ENCODE data around the gene CLEC16A.
"Not testable (repeated sequence)": the region's sequence is repeated elsewhere in the genome, so short reads cannot be mapped to it uniquely, and the experiment has no call there.

The CLEC16A gene

GRCh38 chr16:11100239-11100750, 155.9 kb downstream of the CLEC16A start:
- peak; percentile 57 for FAIRE-seq
- DNase-seq (ENCODE audit: insufficient read length, low spot score) = no peak
- TF ChIP-seq POLR2AphosphoS5 (IDR thresholded peaks at IDR 0.05; ENCODE audit: low read depth, low read length) (no peak), POLR2A (IDR thresholded peaks at IDR 0.05; ENCODE audit: low read depth, low read length) (no peak), POU2F2 (IDR thresholded peaks at IDR 0.05; ENCODE audit: low read depth, low read length) (no peak), SPI1 (IDR thresholded peaks at IDR 0.05; ENCODE audit: low read depth, low read length) (no peak), TAF1 (IDR thresholded peaks at IDR 0.05; ENCODE audit: low read depth, low read length) (no peak), PAX5 (IDR thresholded peaks at IDR 0.05; ENCODE audit: insufficient read depth, low read length, severe bottlenecking) (no peak)

- FAIRE-seq = no peak
- TF ChIP-seq PAX5 (IDR thresholded peaks at IDR 0.05; ENCODE audit: insufficient read depth, low read length, severe bottlenecking) = no peak
- no peak for TF ChIP-seq POLR2A (IDR thresholded peaks at IDR 0.05; ENCODE audit: low read depth, low read length)
- TF ChIP-seq TAF1 (IDR thresholded peaks at IDR 0.05; ENCODE audit: low read depth, low read length) = no peak
- TF ChIP-seq POU2F2 (IDR thresholded peaks at IDR 0.05; ENCODE audit: low read depth, low read length) = no peak
- no peak for TF ChIP-seq POLR2AphosphoS5 (IDR thresholded peaks at IDR 0.05; ENCODE audit: low read depth, low read length)
- TF ChIP-seq SPI1 (IDR thresholded peaks at IDR 0.05; ENCODE audit: low read depth, low read length) = no peak
These were observed 156.9 kb downstream of the CLEC16A start for GRCh38 chr16:11101283-11101682.

GRCh38 chr16:11101695-11102522, 157.5 kb downstream of the CLEC16A start:
- no peak for TF ChIP-seq POU2F2 (IDR thresholded peaks at IDR 0.05; ENCODE audit: low read depth, low read length)
- TF ChIP-seq SPI1 (IDR thresholded peaks at IDR 0.05; ENCODE audit: low read depth, low read length) = no peak
- no peak for TF ChIP-seq PAX5 (IDR thresholded peaks at IDR 0.05; ENCODE audit: insufficient read depth, low read length, severe bottlenecking)
- TF ChIP-seq POLR2A (IDR thresholded peaks at IDR 0.05; ENCODE audit: low read depth, low read length) = no peak
- TF ChIP-seq TAF1 (IDR thresholded peaks at IDR 0.05; ENCODE audit: low read depth, low read length) = no peak
- TF ChIP-seq POLR2AphosphoS5 (IDR thresholded peaks at IDR 0.05; ENCODE audit: low read depth, low read length) = no peak
- FAIRE-seq (no peak), DNase-seq (ENCODE audit: insufficient read length, low spot score) (no peak)

More at GRCh38 chr16:11101283-11101682, 156.9 kb downstream of the CLEC16A start:
- no peak for DNase-seq (ENCODE audit: insufficient read length, low spot score)

GRCh38 chr16:11102523-11102898, 158.1 kb downstream of the CLEC16A start:
- FAIRE-seq (no peak), DNase-seq (ENCODE audit: insufficient read length, low spot score) (no peak)
- TF ChIP-seq POLR2AphosphoS5 (IDR thresholded peaks at IDR 0.05; ENCODE audit: low read depth, low read length) (no peak), POU2F2 (IDR thresholded peaks at IDR 0.05; ENCODE audit: low read depth, low read length) (no peak), TAF1 (IDR thresholded peaks at IDR 0.05; ENCODE audit: low read depth, low read length) (no peak), PAX5 (IDR thresholded peaks at IDR 0.05; ENCODE audit: insufficient read depth, low read length, severe bottlenecking) (no peak), POLR2A (IDR thresholded peaks at IDR 0.05; ENCODE audit: low read depth, low read length) (no peak), SPI1 (IDR thresholded peaks at IDR 0.05; ENCODE audit: low read depth, low read length) (no peak)

GRCh38 chr16:11103301-11103700, 158.9 kb downstream of the CLEC16A start:
- not testable (repeated sequence) for DNase-seq (ENCODE audit: insufficient read length, low spot score); FAIRE-seq

GRCh38 chr16:11104168-11105037, 160.0 kb downstream of the CLEC16A start:
- no peak for TF ChIP-seq PAX5 (IDR thresholded peaks at IDR 0.05; ENCODE audit: insufficient read depth, low read length, severe bottlenecking)
- TF ChIP-seq SPI1 (IDR thresholded peaks at IDR 0.05; ENCODE audit: low read depth, low read length) = no peak
- TF ChIP-seq POLR2AphosphoS5 (IDR thresholded peaks at IDR 0.05; ENCODE audit: low read depth, low read length) = no peak
- no peak for TF ChIP-seq POLR2A (IDR thresholded peaks at IDR 0.05; ENCODE audit: low read depth, low read length)
- no peak for TF ChIP-seq POU2F2 (IDR thresholded peaks at IDR 0.05; ENCODE audit: low read depth, low read length)
- no peak for TF ChIP-seq TAF1 (IDR thresholded peaks at IDR 0.05; ENCODE audit: low read depth, low read length)
- FAIRE-seq = no peak
- DNase-seq (ENCODE audit: insufficient read length, low spot score) = no peak

- TF ChIP-seq SPI1 (IDR thresholded peaks at IDR 0.05; ENCODE audit: low read depth, low read length) (peak; percentile 20; the same call in 1 of the 2 replicates), PAX5 (IDR thresholded peaks at IDR 0.05; ENCODE audit: insufficient read depth, low read length, severe bottlenecking) (no peak), POLR2AphosphoS5 (IDR thresholded peaks at IDR 0.05; ENCODE audit: low read depth, low read length) (peak; percentile 56; the same call in 1 of the 2 replicates), POLR2A (IDR thresholded peaks at IDR 0.05; ENCODE audit: low read depth, low read length) (peak; percentile 35; the same call in 1 of the 2 replicates), TAF1 (IDR thresholded peaks at IDR 0.05; ENCODE audit: low read depth, low read length) (peak; percentile 17; the same call in 1 of the 2 replicates), POU2F2 (IDR thresholded peaks at IDR 0.05; ENCODE audit: low read depth, low read length) (peak; percentile 98)
- FAIRE-seq (peak; percentile 90), DNase-seq (ENCODE audit: insufficient read length, low spot score) (no peak)
These were observed 160.9 kb downstream of the CLEC16A start for GRCh38 chr16:11105038-11105903.

- TF ChIP-seq POLR2AphosphoS5 (IDR thresholded peaks at IDR 0.05; ENCODE audit: low read depth, low read length) = no peak
- no peak for TF ChIP-seq SPI1 (IDR thresholded peaks at IDR 0.05; ENCODE audit: low read depth, low read length)
- no peak for TF ChIP-seq TAF1 (IDR thresholded peaks at IDR 0.05; ENCODE audit: low read depth, low read length)
- TF ChIP-seq POU2F2 (IDR thresholded peaks at IDR 0.05; ENCODE audit: low read depth, low read length) = no peak
- no peak for TF ChIP-seq PAX5 (IDR thresholded peaks at IDR 0.05; ENCODE audit: insufficient read depth, low read length, severe bottlenecking)
- no peak for TF ChIP-seq POLR2A (IDR thresholded peaks at IDR 0.05; ENCODE audit: low read depth, low read length)
- FAIRE-seq (no peak), DNase-seq (ENCODE audit: insufficient read length, low spot score) (no peak)
These were observed 162.4 kb downstream of the CLEC16A start for GRCh38 chr16:11106726-11107125.

All from GM12891 (cell line).